ENCODE data around the gene PDHA2. TPM values are rescaled to one million over a fixed set of nuclear protein-coding genes. Genes with fewer than 3 reads are reported as not detected.

PDHA2 gene
- total RNA-seq, 4 donors from 2014 or later, result not detected

GRCh38 chr4:95877636-95878035 lies 37.7 kb downstream of the PDHA2 start:
- intact Hi-C loops (cut with DNase I), result no loop called here
- Histone ChIP-seq H3K4me1 (no peaks in the 10 kb centered on the region), H3K27me3 (no peaks in the 10 kb centered on the region), H3K27ac (no peak overlapping the region), H3K4me3 (no peak overlapping the region), H3K9me3 (no peaks in the 10 kb centered on the region), H3K36me3 (no peaks in the 10 kb centered on the region)
- TF ChIP-seq, protein P1, sequence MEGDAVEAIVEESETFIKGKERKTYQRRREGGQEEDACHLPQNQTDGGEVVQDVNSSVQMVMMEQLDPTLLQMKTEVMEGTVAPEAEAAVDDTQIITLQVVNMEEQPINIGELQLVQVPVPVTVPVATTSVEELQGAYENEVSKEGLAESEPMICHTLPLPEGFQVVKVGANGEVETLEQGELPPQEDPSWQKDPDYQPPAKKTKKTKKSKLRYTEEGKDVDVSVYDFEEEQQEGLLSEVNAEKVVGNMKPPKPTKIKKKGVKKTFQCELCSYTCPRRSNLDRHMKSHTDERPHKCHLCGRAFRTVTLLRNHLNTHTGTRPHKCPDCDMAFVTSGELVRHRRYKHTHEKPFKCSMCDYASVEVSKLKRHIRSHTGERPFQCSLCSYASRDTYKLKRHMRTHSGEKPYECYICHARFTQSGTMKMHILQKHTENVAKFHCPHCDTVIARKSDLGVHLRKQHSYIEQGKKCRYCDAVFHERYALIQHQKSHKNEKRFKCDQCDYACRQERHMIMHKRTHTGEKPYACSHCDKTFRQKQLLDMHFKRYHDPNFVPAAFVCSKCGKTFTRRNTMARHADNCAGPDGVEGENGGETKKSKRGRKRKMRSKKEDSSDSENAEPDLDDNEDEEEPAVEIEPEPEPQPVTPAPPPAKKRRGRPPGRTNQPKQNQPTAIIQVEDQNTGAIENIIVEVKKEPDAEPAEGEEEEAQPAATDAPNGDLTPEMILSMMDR (IDR thresholded peaks at IDR 0.05), result no peak
- TF ChIP-seq POLR2A (IDR thresholded peaks at IDR 0.05), result no peak
- 58 to 60% methylated on average over 1 of the region's 1 CpG for WGBS, 2 donors
- no peak for DNase-seq

- H3K27ac ChIP-seq, result no peak overlapping the region
- no peaks in the 10 kb centered on the region for H3K36me3 ChIP-seq
- H3K9me3 ChIP-seq, result peaks cover 0 to 4% (median 3%) of the 10 kb centered on the region in 3 donors
- no peak for TF ChIP-seq POLR2A (IDR thresholded peaks at IDR 0.05)
- TF ChIP-seq, protein P1 (IDR thresholded peaks at IDR 0.05), result no peak
- WGBS, 2 donors, result 80 to 85% methylated on average over 3 of the region's 3 CpGs
- H3K4me3 ChIP-seq, result no peak overlapping the region
- H3K27me3 ChIP-seq, result no peaks in the 10 kb centered on the region
- no peak for DNase-seq
- intact Hi-C loops (cut with DNase I), result no loop called here
- H3K4me1 ChIP-seq, result no peaks in the 10 kb centered on the region
Measured at GRCh38 chr4:95887551-95887950, 47.7 kb downstream of the PDHA2 start.

DNA sequence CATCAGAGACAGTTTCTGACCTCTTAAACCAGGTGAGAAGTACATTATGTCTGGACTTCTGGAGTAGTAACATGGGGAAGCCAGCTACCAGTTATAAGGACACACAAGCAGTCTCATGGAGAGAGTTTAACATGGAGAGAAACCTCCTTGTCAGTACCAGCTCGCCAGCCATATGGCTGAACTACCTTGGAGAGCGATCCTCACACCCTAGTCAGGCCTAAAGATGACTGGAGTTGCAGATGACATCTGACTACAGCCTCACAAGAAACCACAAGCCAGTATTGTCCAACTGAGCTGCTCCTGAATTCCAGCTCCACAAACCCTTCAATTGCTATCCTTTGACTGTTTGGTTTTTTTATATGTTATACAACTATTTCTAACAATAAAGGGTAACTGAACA lies 49.8 kb downstream of the PDHA2 start:
- Histone ChIP-seq H3K4me3 (no peak overlapping the region), H3K9me3 (peaks cover 0 to 4% (median 3%) of the 10 kb centered on the region in 3 donors), H3K27ac (no peak overlapping the region), H3K36me3 (no peaks in the 10 kb centered on the region), H3K27me3 (no peaks in the 10 kb centered on the region), H3K4me1 (no peaks in the 10 kb centered on the region)
- intact Hi-C loops (cut with DNase I), result no loop called here
- TF ChIP-seq, protein P1 (IDR thresholded peaks at IDR 0.05), result no peak
- no peak for TF ChIP-seq POLR2A (IDR thresholded peaks at IDR 0.05)
- DNase-seq, result no peak
- WGBS, 2 donors, result 21 to 32% methylated on average over 2 of the region's 2 CpGs

Small RNA genes lying within 50 kb of the gene (small RNA-seq; reads per million reads assigned to genes)
- 0 reads per million in 4 donors for gene RNU6-1059P
